ENCODE data around the gene NTPCR.
"Not testable (repeated sequence)": the region's sequence is repeated elsewhere in the genome, so short reads cannot be mapped to it uniquely, and the experiment has no call there.

The NTPCR gene

DNA sequence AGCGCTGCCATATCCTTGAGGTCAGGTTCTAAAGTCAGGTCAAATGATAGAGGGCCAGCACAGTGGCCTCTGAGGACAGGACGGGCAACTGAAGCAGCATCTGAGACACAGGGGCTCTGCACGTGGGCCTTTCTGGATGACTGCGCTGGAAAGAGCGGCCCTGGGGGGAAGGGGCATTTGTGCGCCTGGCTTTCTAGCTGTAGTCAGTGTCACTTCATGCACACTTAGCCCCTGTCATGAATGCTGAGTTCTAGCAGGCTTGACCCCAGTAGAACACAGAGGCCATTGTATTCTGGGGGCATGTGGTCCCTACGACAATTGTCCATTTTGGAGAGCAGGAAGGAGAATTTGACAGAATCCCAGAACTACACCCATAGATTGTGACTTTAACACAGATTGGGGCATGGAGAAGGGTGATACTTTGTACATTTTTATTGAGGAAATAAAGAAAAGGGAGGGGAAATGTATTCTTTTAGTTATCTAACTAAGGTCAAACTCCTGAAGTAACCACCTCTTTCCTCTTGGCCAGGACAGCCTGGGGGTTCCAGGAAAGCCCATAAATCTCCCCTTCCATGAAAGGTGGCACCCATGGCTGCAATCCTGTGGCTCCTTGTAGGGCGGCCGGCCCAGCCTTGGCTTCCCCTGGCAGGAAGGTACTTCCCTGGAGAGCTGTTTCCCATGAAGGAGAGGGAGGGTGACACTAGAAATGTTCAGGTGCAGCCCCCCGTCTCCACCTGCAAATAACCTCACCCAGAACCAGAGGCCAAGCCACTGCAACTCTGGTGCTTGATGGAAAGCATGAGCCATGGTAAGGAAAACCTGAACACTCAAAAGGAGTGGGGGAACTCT lies 34.4 kb downstream of the NTPCR start:
- no peak for DNase-seq (ENCODE audit: low read depth)

DNA sequence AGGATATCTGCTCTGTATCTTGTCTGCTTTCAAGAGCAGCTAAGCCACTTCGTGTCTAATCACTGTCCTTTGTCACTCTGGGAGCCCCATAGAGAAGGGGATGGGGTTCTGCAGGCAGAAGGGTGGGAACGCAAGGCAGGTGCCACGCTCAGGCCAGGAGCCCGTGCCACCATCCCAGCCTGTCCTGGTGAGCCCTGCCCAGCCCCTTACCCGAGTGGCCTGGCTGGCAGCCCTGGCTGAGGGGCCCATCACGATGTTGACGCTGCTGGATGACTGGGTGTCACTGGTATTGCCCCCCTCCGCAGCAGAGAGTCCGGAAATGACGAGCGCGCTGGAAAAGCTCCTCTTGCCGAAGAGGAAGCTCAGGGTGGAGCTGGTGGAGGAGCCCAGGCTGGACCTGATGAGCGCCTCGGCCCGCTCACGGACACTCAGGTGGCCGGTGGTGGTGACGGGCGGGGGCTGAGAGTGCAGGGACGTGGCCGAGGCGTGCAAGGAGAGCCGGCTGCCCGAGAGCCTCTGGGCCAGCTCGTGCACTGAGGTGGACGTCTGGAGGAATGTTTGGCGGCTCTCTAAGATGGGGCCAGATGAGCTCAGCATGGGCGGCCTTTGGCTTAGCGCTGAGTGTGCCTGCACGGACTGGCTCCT lies 35.6 kb downstream of the NTPCR start:
- no peak for DNase-seq (ENCODE audit: low read depth)

DNA sequence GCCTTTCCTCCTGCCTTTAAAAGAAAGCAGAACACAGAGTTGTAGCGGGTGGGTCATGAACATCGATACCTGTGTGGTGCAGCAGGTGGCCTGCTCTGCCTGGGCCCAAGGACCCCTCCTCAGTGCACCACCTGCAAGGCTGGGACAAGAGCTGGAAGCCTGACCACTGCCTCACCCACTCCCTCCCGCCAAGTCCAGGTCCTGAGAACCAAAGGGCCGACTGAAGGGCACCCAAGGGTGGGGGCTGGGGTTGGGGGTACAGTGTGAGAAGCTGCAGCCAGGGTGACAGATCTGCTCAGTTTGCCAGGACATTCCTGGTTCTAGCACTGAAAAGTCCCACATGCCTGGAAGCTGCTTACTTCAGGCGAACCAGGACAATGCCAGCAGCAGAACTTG lies 36.1 kb downstream of the NTPCR start:
- no peak for DNase-seq (ENCODE audit: low read depth)

DNA sequence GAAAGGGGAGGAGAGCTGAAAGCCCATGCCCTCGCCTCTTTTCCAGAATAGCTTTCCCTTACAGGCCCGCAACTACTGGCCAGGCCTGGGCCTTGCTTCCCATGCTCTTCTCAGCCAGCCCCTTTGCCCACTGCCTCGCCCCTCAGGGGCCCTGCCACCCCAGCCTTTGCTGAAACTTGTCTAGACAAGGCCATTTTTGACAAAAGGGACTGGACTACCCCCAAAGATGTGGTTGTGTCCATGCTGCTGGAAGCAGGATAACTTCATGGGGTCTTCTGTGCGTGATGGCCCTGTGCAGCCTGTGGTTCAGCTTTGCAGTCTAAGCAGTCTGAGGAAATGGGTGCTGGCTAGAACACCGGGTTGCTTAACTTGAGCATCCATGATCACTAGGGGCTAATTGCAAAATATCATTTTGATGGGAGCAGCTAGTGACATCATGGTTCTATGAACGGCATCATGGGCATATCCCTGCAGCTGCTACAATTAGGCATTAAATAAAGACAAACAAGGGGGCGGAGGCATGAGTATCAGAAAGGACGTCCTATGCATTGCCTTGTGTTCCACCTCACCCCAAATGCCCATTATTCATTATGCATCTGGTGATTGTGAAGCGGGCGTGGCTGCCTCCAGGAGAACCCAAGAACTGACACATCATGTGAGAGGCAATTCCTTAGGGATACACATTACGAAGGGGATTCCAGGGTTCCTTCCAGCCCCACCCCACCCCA lies 36.8 kb downstream of the NTPCR start:
- no peak for DNase-seq (ENCODE audit: low read depth)

DNA sequence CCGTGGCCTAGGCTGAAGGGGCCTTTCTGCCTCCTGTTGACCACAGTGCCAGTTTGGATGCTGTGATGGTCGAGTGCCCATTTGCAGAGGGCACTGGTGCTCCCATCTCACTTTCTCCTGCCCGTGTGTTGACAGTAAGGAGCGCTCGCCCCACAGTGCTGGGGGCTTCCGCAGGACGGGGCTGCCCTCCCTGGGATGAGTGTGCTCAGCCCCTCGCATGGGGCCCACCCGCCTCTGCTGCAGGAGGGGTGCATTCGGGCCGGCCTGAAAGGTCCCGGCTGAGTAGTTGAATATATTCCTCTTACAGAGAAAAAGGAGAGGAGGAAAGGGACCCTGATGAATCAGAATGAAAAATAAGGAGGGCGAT lies 37.3 kb downstream of the NTPCR start:
- no peak for DNase-seq (ENCODE audit: low read depth)

DNA sequence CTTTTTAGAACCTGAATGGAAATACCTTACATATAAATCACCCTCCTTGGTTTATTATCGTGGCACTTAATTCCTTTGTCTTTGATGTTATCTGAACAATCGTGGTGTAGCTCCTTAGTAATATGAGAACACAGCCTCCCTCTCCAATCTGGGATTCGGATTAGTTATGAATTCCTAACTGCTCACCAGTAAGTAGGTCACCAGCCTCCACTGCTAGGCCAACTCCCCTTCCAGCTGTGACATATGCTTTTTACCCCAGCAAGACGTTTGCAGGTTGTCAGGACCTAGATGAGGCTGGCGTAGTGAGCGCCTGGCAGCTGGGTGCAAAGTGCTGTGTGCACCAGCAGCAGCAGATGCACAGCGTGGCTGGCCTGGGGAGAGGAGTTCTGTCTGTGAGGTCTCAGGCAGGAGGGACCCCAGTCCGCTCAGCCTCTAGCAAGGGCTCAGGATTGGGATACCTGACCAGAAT lies 38.2 kb downstream of the NTPCR start:
- DNase-seq (ENCODE audit: low read depth), result peak; percentile 88

DNA sequence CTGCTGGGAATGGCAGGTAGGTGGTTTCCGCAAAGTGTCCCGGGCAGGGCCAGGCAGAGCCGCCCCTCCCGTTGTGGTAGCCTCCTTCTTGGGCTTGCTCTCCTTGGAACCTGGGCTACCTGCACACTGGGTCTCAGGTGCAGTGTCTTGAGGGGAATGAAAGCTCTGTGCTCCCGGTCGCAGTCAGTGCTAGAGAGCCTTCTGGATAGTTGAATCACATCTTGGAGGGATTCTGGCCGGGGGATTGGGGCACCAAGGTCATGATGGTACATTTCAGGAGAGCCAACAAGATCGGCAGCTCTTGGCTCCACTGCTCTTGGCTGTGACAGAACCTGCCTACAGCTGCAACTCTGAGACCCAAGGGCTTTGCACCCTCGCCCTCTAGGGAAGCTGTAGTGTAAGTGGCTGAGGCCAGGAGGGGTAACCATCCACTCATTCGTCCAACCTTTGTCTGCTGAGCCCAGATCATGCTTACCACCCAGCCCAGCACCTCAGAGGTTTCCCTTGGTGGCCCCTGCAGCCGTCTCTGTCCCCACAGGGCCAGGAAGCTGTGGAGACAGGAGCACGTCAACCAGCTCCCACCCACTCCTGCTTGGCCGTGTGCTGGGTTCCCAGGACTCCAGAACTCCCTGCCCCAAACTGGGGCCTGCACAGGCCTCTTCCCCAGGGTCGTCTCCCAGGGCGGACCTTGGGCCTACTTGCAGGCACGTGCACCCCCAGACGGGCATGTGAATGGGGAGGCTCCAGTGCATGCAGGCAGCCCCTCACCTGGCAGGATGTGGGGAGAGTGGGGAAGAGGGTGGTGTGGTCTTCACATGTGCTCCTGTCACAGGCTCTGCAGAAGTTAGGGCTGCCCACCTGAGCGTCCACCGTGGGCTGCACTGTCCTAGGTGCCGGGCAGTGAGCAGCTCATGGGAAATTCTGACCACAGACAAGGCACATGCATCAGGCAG lies 40.0 kb downstream of the NTPCR start:
- no peak for DNase-seq (ENCODE audit: low read depth)

DNA sequence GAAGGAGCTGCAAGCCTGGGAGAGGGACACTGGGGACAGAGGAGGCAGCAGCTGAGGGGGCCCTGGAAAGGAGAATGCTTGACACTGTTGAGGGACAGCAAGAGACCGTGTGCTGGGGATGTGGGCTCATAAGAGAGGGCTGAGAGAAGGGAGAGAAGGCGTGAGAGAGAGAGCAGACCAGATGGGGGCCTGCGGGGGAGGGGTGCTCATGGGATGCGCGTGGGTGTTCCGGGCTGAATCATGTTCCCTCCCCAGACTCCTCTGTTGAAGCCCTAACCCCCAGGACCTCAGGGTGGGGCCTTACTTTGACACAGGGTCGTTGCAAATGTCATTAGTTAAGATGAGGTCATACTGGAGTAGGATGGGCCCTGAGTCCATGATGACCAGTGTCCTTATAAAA lies 40.8 kb downstream of the NTPCR start:
- DNase-seq (ENCODE audit: low read depth), result no peak

DNA sequence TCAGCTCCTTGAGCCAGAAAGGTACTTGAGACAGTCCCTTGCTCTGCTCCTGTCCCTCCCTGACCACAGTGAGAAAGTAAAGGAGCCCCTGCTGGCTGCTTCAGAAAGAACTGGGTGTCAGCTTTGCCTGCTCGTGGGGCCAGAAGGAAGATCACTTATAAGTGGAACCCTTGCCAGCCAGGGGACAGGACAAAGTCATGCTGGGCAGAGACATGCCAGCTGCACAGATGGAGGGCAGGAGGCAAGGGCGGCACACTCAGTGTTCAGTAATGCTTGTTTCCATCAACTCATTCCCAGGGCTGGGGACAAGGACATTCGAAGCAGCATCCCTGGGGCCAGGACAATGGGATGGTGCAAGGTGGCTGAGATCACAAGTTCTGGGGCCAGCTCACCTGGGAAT lies 41.8 kb downstream of the NTPCR start:
- no peak for DNase-seq (ENCODE audit: low read depth)

DNA sequence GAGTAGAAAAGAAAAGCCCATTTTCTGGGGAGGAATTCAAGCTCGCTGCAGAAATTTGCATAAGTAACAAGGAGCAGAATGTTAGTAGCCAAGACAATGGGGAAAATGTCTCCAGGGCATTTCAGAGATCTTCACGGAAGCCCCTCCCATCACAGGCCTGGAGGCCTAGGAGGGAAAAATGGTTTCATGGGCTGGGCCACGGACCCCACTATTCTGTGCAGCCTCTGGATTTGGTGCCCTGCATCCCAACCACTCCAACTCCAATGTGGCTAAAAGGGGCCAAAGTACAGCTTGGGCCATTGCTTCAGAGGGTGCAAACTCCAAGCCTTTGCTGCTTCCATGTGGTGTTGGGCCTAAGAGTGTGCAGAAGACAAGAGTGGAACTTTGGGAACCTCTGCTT lies 43.1 kb downstream of the NTPCR start:
- DNase-seq (ENCODE audit: low read depth), result no peak

DNA sequence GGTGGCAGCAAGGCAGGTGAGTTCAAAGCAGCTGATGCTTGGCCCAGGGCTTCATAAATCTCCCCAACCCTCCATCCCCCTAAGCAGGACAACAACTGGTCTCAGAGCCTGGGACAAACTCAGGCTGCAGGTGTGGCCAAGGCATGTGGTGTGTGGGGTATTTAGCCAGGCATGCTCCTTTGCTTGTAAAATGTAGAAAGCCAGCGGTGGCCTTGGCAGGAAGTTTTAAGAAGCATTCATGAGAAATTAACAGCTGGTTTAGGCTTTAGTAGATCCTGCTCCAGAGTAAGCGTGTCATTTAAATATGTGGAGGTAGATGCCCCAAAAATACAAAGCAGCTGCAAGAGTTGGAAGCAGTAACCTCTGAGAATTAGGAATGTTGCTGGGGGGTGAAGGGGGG lies 44.8 kb downstream of the NTPCR start:
- DNase-seq (ENCODE audit: low read depth), result no peak

DNA sequence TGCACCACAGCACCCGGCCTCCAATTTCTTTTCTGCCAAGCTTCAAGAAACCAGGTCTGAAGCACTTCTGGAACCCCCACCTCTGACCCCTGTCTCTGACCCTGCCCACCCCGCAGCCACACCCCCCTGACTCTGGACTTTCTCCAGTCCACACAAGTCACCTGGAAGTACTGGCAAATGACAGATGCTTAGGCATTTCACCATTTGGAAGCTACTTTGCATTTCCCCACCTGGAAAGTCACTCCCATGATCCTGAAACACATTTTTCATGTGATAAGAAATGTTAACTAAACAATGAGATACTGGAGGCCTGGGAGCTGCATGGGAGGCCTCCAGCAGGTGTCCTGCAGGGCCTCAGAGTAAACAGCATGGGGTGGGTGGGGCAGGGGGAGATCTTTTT lies 45.7 kb downstream of the NTPCR start:
- no peak for DNase-seq (ENCODE audit: low read depth)

DNA sequence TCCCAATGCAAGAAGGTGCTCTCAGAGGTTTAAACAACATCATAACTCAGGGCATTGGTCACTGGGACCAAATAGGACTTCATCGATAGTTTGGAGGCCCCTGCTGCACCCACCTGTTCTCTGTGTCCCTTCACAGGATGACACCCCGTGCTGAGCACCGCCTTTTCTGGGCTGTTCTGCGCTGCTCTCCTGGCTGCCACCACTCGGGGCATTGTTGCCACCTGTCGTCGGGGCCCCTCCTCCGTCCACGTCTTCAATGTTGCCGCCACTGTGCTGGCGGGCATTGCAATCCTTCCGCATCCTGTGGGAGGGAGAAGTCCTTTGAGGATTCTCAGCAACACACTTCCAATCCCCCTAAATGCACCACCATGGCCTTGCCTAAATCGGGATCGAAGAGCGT lies 47.7 kb downstream of the NTPCR start:
- no peak for DNase-seq (ENCODE audit: low read depth)

DNA sequence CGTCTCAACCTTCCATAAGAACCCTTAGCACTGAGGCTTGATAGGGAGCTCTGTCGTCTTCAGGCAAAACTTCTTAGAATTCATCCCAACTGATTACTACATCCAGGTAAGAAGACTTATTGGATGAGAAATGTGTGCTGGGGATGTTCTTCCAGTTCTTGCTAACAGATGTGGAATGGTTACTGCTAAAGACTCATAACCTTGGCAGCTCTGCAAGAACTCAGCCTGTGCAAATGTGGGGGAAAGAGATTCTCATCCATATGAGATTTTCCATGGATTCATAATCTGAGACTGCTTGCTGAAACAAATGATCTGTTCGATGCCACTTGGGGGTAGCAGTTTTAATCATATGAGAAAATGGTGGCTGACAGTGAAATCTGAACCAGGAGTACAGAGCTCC lies 48.2 kb downstream of the NTPCR start:
- DNase-seq (ENCODE audit: low read depth), result no peak

DNA sequence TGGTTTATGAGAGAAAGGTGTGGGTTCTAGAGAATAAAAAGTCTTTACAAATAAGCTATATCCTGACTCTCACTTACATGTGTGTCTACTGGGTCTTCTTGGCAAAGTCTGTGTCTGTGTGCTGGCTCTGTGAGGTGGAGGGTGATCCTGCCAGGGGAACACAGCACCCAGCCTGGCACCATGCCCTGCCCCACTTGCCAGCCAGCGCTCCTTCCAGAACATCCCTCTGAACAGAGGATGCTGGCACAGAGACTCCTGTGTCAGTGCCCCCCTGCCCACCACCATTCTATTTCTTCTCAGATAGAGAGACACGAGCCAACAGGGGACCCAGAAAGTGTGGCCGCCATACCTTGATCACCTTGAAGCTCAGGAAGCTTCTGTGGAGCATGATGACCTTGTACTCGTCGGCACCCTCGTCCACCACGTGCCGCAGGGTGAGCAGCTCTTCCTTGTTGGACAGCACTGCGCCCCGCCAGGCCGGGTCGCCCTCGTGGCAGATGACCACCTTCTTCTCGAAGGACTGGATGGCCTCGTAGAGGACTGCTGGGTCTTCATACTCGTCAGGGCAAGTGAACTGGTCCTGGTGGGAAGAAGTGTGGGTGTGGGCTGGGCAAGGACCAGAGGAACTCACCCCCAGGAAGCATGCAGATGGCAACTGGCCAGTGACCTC lies 49.7 kb downstream of the NTPCR start:
- DNase-seq (ENCODE audit: low read depth), result no peak

DNA sequence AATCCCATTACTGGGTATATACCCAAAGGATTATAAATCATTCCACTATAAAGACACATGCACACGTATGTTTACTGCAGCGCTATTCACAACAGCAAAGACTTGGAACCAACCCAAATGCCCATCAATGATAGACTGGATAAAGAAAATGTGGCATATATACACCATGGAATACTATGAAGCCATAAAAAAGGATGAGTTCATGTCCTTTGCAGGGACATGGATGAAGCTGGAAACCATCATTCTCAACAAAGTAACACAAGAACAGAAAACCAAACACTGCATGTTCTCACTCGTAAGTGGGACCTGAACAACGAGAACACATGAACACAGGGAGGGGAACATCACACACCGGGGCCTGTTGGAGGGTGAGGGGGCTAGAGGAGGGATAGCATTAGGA lies 53.2 kb downstream of the NTPCR start:
- not testable (repeated sequence) for DNase-seq (ENCODE audit: low read depth)

DNA sequence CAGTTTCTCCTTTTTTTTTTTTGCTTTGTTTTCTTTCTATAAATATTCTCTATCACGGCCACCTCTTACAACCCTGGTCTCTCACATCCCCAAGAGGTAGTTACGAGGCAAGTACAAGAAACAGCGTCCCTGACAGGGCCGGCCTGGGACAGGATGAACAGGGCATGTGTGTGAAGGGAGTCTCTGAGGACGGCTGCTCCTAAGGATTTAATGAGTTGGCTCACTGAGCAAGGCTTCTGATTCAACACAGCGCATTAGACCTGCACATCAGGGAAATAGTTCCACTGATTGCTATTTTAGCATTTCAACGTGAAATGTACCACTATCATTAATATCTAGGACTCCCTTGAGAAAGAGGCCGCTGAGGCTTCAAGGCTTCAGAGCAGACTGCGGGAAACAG lies 54.0 kb downstream of the NTPCR start:
- no peak for DNase-seq (ENCODE audit: low read depth)

DNA sequence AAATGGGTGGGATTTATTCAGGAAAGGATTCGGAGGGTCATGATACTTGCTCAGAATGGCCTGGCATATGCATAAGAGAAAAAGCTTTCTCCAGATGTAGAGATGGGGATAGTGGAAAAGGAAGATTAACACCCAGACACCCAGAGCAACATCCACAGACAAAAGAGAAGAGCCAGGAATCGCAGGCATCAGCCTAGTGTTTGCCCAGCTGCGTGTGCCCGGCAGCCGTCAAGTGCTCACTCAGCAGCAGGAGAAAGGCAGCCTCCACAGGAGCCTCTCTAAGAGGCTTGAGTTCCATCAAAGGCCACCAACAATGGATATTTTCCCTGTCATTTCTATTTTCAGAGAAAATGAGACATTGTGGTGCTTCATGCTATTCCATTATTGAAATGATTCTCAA lies 54.7 kb downstream of the NTPCR start:
- no peak for DNase-seq (ENCODE audit: low read depth)

DNA sequence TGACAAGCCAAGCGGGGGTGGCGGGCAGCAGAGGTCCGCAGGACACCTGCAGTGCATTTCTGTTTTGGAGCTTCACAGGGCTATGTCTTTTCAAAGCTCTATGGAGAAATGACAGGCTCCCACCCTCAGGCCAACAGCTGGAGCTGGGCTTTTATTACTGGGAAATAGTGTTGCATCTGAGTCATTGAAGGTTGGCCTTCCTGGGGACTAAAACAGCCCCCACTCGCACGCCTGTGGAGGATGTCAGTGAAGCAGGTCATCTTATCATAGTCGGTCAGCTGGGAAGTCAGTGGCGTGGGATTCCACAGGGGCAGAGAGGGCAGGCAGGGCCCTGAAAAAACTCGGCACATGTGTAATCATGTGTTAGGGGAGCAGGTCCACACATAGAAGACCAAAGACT lies 55.3 kb downstream of the NTPCR start:
- peak; percentile 10 for DNase-seq (ENCODE audit: low read depth)

DNA sequence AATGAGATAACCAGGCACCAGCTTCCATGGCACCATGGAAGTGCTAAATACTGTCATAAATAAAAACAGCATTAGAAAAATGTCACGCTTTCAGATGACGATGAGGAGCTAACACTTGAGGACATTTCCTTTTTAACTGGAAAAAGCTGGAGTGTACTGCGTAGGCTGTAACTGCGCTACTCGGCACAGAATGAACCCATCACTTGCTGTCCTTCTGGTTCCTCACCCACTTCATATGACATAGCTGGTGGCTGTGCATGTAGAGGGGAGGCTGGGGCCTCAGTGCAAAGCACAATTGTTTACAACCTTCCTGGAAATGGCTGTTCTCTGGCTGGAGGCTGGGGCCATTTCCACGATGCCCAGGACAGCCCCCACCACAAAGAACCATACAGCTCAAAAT lies 55.7 kb downstream of the NTPCR start:
- DNase-seq (ENCODE audit: low read depth), result no peak

DNA sequence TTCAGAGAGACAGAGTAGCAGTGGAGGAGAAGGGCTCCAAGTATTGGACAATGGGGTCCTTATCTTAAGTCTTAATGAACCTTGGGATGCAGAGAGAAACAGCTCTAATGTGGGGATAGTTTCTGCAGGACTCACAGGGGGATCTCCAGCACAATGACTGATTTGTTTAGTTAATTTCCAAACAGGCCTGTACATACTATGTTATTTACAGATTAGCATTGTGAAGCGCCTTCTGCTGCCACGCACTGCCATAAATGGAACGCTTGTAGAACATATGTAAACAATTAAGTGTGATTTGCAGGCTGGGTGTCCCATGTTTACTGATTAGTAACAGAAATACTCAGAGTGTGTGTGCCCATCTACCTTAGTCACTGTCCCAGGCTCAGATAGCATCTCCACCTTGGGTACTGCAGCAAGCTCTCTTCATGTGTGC lies 56.1 kb downstream of the NTPCR start:
- no peak for DNase-seq (ENCODE audit: low read depth)

Data from amniotic epithelial cell (primary cell).